ENCODE measurements around the gene SLC35A3. TPM values are rescaled to one million over a fixed set of nuclear protein-coding genes. Genes with fewer than 3 reads are reported as not detected.

The SLC35A3 gene
- total RNA-seq, result 15.9 and 28.0 TPM in 2 replicates

DNA sequence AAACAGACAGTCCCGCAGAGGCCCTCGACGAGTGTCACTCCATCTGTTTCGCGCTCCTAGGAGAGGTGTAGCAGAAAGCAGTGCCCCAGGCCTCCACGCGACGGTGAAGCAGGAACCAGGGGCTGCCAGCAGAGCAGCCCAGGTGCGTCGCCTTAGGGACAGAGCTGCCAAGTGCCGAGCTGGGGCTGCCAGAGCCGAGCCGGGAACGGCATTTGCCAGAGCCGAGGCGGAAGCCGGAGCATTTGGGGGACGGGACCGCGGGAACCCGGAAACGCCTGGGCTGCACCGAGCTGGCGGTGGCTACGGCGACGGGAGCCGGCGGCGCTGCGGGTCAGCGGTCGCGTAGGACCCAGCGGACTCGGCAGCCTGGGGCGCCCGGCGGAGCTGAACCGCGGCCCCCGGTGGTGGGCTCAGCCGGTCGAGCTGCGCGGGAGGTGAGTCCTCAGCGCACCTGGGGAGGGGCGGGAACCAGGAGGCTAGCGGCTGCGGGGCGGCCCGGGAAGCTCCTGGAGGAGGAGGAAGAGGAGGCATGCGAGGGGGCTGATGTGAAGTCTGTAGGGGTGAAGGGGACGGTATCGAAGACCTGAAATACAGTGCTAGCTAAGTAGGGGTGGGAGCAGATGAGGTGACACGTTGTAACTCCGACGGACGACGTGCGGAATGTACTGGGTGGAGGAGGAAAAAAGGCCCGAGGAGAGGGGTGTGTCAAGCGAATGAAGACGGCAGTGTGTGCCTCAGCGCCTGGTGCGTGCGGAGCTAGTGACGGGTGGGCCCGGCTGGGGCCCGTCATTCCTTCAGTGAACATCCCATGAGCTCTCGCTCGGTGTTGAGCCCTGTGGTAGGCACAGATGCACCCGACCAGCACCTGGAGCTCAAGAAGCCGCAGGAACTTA, at the start of gene SLC35A3:
Gene SLC35A3, plus strand, starts transcription at position 268 of the 893 bp plus-strand sequence. CDS start 23,559 bp downstream, outside the sequence.

Other genes starting within 250 kb of the SLC35A3 start
- 11.8 and 16.1 TPM in 2 replicates for gene FRRS1, start 203.4 kb upstream of the SLC35A3 start, total RNA-seq
- gene AGL, start 119.6 kb upstream of the SLC35A3 start, total RNA-seq, result 4.9 and 7.4 TPM in 2 replicates
- 1.4 and 2.5 TPM in 2 replicates for gene SASS6, start 162.9 kb downstream of the SLC35A3 start, total RNA-seq
- 6.0 and 6.1 TPM in 2 replicates for gene TRMT13, start 163.2 kb downstream of the SLC35A3 start, total RNA-seq
- not detected in 2 replicates for gene LRRC39, start 208.3 kb downstream of the SLC35A3 start, total RNA-seq